Measurements from ENCODE around the gene NEGR1.

- TF ChIP-seq CTCF (conservative IDR thresholded peaks at IDR 0.05; ENCODE audit: low read length) (no peak), EZH2phosphoT487 (IDR thresholded peaks at IDR 0.05; ENCODE audit: borderline replicate concordance, low read depth, low read length) (no peak)
These were observed 632.7 kb downstream of the NEGR1 start for GRCh38 chr1:71649608-71650007.

Data from OCI-LY7 (cell line).